NCI-H1105 (cell line): ENCODE results near the gene LTF.
"Not testable (repeated sequence)": the region's sequence is repeated elsewhere in the genome, so short reads cannot be mapped to it uniquely, and the experiment has no call there.

Experiments
- DNase-seq: peaks from one replicate; lab custom pipeline; 2025; lab: John Stamatoyannopoulos, UW

The LTF gene

GRCh38 chr3:46412786-46413298 is 51.9 kb downstream of the LTF start:
- no peak for DNase-seq

GRCh38 chr3:46411271-46411670 is 53.4 kb downstream of the LTF start:
- no peak for DNase-seq

- no peak for DNase-seq
Measured at GRCh38 chr3:46410669-46411068, 54.0 kb downstream of the LTF start.

GRCh38 chr3:46409739-46410489 is 54.8 kb downstream of the LTF start:
- no peak for DNase-seq

GRCh38 chr3:46408853-46409252 is 55.9 kb downstream of the LTF start:
- no peak for DNase-seq

GRCh38 chr3:46407970-46408369 is 56.7 kb downstream of the LTF start:
- DNase-seq: no peak

GRCh38 chr3:46406788-46407611 is 57.7 kb downstream of the LTF start, which contains the start of the genes CCR5AS and CCRL2:
Gene CCR5AS, minus strand, starts transcription at chr3:46407066.
Gene CCRL2, plus strand, starts transcription at chr3:46407259. Its CDS starts 821 bp downstream, at chr3:46408080.
- DNase-seq: no peak

- no peak for DNase-seq
Measured at GRCh38 chr3:46406443-46406787, 58.3 kb downstream of the LTF start.

- DNase-seq: no peak
Measured at GRCh38 chr3:46405301-46406019, 59.2 kb downstream of the LTF start.

GRCh38 chr3:46402902-46403301 is 61.8 kb downstream of the LTF start:
- DNase-seq: not testable (repeated sequence)

GRCh38 chr3:46401579-46401978 is 63.1 kb downstream of the LTF start:
- DNase-seq: no peak

- no peak for DNase-seq
Measured at GRCh38 chr3:46400846-46401245, 63.9 kb downstream of the LTF start.

- no peak for DNase-seq
Measured at GRCh38 chr3:46400000-46400734, 64.5 kb downstream of the LTF start.

GRCh38 chr3:46399557-46399956 is 65.1 kb downstream of the LTF start:
- DNase-seq: no peak

- no peak for DNase-seq
Measured at GRCh38 chr3:46399098-46399497, 65.6 kb downstream of the LTF start.

- no peak for DNase-seq
Measured at GRCh38 chr3:46398186-46398955, 66.3 kb downstream of the LTF start.

- no peak for DNase-seq
Measured at GRCh38 chr3:46397111-46397510, 67.6 kb downstream of the LTF start.

GRCh38 chr3:46395766-46396530 is 68.8 kb downstream of the LTF start:
- DNase-seq: no peak

- no peak for DNase-seq
Measured at GRCh38 chr3:46395210-46395661, 69.5 kb downstream of the LTF start.
